Stimulated activated CD8-positive, alpha-beta memory T cell treated with anti-CD3 and anti-CD28 coated beads, Interleukin-4, amount 100 ng/mL, for 1 hour (primary cell): ENCODE data around the gene DMBX1.

Experiments used
- DNase-seq, 2 donors: peaks; one replicate each; pipeline ENCODE4 v3.0.0-alpha.2; 2020; ENCODE audit warnings: low read depth in 2 of 2, low spot score in 1 of 2

DMBX1 gene

DNA sequence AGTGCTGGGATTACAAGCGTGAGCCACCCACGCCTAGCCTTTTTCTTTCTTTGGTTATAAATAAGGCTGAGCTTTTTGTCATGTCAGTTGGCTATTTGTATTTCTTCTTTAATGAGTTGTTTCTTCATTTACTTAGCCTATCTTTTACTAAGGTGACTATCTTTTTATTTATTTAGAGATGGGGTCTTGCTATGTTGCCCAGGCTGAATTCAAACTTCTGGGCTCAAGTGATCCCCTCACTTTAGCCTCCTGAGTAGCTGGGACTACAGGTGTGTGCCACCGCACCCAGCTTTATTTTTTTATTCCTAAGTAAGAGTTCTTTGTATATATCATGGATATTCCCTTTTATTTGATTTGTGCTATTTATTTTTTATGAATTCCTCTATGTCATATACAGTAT, 11.9 kb downstream of the DMBX1 start:
- DNase-seq, result no peak

DNA sequence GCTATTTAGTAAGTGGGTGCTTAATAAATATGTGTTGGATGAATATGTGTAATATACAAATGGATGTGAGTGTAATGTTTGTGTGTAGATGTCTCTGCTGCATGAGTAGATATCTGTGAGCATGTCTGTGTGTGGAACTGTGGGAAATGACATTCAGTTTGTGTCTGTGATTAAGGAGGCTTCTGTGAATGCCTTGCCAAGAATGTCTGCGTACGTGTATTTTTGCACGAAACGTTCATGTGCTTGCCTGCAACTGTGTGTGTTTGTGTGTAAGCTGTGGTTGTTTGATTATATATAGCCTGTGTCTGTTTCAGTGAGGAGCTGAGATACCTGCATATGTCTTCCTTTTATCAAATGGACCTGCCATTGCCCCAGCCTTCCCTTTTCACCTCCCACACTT, 13.8 kb downstream of the DMBX1 start:
- DNase-seq, result no peak

DNA sequence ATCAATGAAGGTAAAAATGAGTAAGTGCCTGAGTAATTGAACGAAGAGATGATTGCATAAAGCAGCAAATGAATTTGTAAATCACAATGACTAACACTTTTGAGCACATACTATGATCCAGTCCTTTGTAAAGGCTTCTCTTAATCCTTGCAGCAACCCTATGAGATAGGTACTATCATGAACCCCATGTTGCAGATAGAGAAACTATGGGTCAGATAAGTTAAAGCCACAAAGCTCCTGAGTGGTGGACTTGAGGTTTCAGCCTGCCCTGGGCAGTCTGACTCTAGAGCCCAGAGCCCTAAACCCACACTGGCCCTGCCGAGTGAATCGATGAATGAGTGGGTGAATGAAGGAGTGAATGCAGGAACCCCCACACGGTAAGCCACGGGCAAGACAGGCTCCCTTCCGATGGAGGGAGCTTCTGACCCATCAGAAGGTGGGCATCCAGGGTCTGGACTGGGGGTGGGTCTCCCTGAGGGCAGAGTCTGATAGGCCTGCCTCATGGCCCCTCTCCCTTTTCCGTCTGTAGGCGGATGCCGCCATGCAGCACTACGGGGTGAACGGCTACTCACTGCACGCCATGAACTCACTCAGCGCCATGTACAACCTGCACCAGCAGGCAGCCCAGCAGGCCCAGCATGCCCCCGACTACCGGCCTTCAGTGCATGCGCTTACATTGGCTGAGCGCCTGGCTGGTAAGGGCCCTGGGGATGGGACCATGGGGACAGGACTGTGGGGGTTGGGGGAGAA, 17.0 kb downstream of the DMBX1 start:
- no peak for DNase-seq

DNA sequence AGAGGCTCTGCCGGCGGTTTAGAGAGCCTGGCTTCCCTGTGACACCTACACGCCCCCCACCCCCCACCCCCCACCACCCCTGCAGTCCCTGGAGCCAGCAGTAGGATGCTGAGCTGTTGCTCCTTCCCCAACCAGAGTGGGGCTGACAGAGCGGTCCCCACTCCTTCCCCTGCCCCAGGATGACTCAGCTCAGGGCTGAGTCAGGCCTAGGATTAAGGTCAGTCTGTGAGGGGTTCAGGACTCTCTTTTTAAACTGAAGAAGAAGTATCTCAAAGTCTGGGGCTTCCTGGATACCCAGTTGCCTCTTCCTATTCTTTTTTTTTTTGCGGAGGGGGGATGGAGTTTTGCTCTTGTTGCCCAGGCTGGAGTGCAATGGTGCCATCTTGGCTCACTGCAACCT, 19.1 kb downstream of the DMBX1 start:
- DNase-seq, result no peak

GRCh38 chr1:46510341-46510997, 20.8 kb downstream of the DMBX1 start:
- DNase-seq, result no peak

- no peak for DNase-seq
Observed at GRCh38 chr1:46510998-46511365, 21.3 kb downstream of the DMBX1 start.

DNA sequence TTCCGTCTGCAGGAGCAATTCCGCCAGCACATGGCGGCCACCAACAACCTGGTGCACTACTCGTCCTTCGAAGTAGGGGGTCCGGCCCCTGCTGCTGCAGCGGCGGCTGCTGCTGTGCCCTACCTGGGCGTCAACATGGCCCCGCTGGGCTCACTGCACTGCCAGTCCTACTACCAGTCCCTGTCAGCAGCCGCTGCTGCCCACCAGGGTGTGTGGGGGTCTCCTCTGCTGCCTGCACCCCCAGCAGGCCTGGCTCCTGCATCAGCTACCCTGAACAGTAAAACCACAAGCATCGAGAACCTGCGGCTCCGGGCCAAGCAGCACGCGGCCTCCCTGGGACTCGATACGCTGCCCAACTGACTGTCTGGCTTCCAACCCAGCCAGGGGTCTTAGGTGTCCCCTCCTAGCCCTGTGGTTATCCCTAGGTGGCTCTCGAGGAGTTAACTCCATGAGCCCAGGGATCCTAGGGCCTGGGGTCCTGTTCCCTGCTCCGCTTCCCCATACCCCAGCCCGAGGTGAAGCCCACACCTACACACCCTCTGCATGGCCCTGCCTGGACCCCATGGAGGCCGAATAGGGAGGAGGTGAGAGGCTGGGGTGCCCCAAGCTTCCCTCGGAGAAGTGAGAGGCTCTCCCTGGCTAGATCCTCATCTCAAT, 22.6 kb downstream of the DMBX1 start:
- DNase-seq, result no peak

GRCh38 chr1:46512792-46513190, 23.2 kb downstream of the DMBX1 start:
- no peak for DNase-seq

- no peak for DNase-seq
Observed at GRCh38 chr1:46513536-46513935, 23.9 kb downstream of the DMBX1 start.

GRCh38 chr1:46515576-46515975, 25.9 kb downstream of the DMBX1 start:
- no peak for DNase-seq

DNA sequence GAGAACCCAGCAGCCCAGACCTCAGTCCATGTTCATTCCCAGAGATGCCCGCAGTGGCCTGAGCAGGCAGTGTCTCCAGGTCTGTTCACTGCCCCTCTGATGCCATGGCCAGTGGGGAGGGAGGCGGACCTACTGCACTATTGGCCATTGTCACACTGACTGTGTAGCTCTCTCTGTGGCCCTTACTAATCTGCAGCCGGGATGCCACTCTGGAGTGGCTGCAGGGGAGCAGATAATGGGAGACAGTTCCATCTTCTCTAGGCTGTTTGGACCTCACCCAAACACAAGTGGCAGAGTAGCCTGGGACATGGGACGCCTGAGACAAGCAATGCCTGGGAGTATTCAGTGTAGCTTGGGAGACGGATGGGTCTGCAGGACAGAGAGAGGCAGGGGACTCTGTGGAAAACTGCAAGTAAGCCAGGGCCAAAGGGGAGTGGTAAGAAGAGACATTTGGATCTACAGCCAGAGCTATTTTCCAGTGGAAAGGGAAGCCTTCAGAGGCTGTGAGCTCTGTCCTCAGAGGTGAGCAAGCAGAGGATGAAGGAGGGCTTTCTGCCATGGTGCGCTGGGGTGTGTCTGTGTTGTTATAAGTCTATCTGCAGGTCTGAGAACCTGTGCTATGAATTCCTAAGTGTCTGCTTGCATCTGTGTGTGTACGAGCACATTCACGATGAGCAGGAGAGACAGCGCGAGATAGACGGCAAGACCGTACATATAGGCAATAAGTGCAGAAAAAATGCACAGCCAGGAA, 26.7 kb downstream of the DMBX1 start:
- DNase-seq, result no peak

- DNase-seq, result no peak
Observed at GRCh38 chr1:46517010-46517600, 27.5 kb downstream of the DMBX1 start.

DNA sequence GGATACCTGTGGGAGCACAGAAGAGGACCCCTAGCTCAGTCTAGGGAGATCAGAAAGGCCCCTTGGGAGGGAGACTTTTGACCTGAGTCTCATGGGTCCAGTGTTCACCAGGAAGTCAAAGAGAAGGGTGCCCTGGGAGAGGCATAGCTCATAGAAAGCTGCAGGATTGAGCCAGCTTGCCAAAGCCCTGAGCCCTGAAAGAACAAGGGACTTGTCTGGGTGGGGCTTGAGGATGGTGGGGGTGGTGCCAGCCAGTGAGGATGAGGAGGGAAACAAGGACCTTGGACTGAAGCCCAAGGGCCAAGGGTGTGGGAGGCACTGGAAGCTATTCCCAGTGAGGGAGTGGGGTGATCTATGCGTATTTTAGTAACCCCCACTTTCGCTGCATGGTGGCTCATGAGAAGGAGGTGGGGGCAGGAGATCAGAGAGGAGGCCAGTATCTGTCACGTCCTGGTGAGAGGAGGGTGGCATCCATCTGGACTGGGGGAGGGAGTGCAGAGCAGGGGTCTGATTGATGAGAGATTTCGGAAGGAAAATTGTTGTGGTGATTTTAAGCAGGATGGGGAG, 28.4 kb downstream of the DMBX1 start:
- no peak for DNase-seq

DNA sequence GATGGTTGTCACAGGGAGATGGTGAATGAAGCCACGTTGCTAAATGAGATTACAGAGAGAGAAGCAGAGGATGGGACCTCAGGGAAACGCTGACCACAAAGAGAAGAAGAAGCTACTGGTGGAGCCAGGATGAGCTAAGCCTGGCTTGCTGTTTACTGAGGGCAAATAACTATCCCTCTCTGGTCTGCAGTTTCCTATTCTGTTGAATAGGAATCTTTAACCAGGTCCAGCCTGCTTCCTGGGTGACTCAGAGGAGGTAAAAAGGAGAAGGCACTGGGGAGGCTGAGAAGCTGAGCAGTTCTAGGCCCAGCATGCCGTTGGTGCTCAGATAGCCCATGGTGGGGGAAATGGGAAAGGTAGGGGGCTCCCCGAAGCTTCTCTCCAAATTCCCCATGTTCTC, 29.6 kb downstream of the DMBX1 start:
- DNase-seq, result no peak

- no peak for DNase-seq
Observed at GRCh38 chr1:46520063-46520911, 30.7 kb downstream of the DMBX1 start.

DNA sequence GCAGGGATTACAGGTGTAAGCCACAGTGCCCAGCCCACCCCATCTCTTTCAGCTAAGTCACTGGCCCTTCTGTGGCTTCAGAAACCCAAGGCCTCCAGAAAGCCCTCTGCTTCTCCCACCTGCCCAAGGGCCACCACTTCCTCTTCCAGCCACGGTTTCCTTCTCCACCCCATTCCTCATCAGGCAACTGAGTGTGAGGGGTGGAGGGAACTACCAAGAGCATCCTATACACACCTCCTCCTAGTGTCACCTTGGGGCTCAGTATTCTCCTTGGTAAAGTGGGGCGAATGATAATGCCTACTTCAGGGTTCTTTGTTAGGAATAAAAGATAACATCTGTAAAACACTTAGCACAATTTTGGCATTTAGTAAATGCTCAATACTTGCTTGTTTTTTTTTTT, 31.8 kb downstream of the DMBX1 start:
- DNase-seq, result no peak

DNA sequence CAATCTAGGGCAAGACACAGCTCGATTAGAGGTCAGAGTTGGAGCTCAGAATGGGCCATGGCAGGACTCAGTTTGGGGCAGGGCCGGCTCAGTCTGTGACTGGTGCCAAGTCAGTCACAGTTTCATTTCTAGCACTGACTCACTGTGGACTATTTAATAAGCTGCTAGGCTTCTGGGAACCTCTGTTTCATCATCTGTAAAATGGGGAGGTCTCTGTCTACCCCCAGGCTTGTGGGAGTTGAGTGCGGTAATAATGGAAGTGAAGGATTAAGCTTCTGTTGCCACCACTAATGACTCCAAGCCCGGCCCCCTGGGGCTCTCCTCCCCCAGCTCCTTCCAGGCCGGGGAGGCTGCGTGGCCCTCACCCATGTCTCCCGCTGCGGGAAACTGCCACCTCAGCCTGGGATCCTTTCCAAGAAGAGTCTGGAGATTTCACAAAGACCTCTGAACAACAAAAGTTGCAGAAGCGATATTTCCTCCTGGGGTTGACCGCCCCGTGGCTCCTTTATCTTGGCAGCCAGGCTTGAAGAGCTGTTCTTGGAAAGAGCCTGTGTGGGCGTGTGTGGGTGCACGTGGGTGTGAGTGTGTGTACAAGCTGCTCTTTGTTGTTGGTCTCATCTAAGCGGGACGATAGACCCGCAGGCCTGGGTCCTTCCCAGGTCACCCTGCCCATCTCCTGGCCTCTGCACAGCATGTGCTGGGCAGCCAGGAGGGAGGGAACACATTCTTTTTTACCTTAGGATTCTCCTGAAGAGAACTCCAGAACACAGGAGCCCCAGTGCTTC, 32.7 kb downstream of the DMBX1 start:
- DNase-seq, result no peak

GRCh38 chr1:46522969-46523320, 33.3 kb downstream of the DMBX1 start:
- no peak for DNase-seq
